GM12872 (cell line): ENCODE results near the gene MIF4GD.

ENCODE experiments used
- CTCF ChIP-seq: IDR thresholded peaks from 3 replicates; pipeline ENCODE4 v1.5.1; 2011; ENCODE audit warnings: low read depth, mild to moderate bottlenecking, low read length, moderate library complexity; ENCODE audit not compliant: insufficient read depth

Gene MIF4GD

GRCh38 chr17:75269844-75270217 lies 1.2 kb downstream of the MIF4GD start:
- TF ChIP-seq CTCF, result no peak

GRCh38 chr17:75267411-75268232 lies 3.4 kb downstream of the MIF4GD start:
- TF ChIP-seq CTCF, result no peak

- TF ChIP-seq CTCF, result no peak
Measured at GRCh38 chr17:75267153-75267410, 3.9 kb downstream of the MIF4GD start.

- TF ChIP-seq CTCF, result no peak
Measured at GRCh38 chr17:75266316-75267152, 4.5 kb downstream of the MIF4GD start.

GRCh38 chr17:75265614-75266315 lies 5.3 kb downstream of the MIF4GD start:
- TF ChIP-seq CTCF, result no peak

- TF ChIP-seq CTCF, result no peak
Measured at GRCh38 chr17:75263055-75263454, 8.0 kb downstream of the MIF4GD start.

- no peak for TF ChIP-seq CTCF
Measured at GRCh38 chr17:75262112-75262606, 8.9 kb downstream of the MIF4GD start.
